Stimulated activated CD8-positive, alpha-beta memory T cell treated with anti-CD3 and anti-CD28 coated beads, Interleukin-4, amount 100 ng/mL, for 4 hours (primary cell): ENCODE data around the gene TEKT3.

Source experiments
- DNase-seq, 2 donors: peaks; one replicate each; pipeline ENCODE4 v3.0.0-alpha.2; 2020; ENCODE audit warnings: low read depth in 2 of 2, low spot score in 1 of 2

TEKT3 gene

GRCh38 chr17:15267996-15268395, 73.4 kb downstream of the TEKT3 start:
- DNase-seq: no peak

GRCh38 chr17:15266325-15267125, 74.9 kb downstream of the TEKT3 start:
- DNase-seq: no peak

- no peak for DNase-seq
These were observed 76.3 kb downstream of the TEKT3 start, which contains the start of gene PMP22 for GRCh38 chr17:15265131-15265530. Gene PMP22 (minus strand): TSS chr17:15265326. CDS start chr17:15260727, 4,599 bp downstream.

- DNase-seq: no peak
These were observed 76.9 kb downstream of the TEKT3 start for GRCh38 chr17:15264542-15264941.

GRCh38 chr17:15263680-15264079, 77.7 kb downstream of the TEKT3 start:
- DNase-seq: no peak

GRCh38 chr17:15263206-15263579, 78.2 kb downstream of the TEKT3 start:
- DNase-seq: no peak

- no peak for DNase-seq
These were observed 78.8 kb downstream of the TEKT3 start for GRCh38 chr17:15262291-15263205.

- DNase-seq: no peak
These were observed 79.6 kb downstream of the TEKT3 start for GRCh38 chr17:15261802-15262290.

- no peak for DNase-seq
These were observed 80.1 kb downstream of the TEKT3 start for GRCh38 chr17:15261258-15261801.

DNA sequence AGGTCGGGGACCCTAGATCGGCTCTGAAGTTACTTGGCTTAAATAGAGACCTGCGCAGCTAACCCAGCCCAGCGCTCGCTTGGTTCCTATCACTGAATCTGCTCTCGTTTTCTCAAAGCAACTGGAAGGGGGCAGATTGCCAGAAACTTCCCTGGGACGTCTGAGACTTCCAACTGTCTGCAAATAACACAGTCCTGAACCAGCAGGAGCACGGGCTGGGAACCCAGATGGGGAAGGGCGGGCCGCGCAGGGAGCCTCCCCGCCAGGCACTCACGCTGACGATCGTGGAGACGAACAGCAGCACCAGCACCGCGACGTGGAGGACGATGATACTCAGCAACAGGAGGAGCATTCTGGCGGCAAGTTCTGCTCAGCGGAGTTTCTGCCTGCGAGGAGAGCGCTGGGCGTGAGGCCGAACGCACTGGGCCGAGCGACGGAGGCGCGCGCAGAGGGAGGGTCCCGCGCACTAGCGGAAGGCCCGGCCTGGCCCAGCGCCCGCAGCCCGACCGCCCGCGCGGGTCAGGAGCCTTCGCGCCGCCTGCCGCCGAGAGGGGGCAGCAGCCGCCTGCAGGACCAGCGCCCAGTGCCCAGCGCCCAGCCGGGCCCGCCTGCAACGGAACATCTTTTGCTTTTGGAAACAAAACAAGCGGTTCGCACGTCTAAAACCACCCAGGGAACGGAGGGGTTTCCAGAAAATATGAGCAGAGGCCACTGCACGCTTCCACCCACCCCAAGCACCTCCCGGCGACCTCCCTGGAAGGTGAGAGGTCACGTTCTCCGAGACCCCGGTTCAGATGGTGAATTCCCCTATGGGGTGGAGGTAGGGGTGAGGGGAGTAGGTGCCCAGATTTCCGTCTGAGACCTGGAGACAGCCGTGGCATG, 80.8 kb downstream of the TEKT3 start:
- DNase-seq: no peak

DNA sequence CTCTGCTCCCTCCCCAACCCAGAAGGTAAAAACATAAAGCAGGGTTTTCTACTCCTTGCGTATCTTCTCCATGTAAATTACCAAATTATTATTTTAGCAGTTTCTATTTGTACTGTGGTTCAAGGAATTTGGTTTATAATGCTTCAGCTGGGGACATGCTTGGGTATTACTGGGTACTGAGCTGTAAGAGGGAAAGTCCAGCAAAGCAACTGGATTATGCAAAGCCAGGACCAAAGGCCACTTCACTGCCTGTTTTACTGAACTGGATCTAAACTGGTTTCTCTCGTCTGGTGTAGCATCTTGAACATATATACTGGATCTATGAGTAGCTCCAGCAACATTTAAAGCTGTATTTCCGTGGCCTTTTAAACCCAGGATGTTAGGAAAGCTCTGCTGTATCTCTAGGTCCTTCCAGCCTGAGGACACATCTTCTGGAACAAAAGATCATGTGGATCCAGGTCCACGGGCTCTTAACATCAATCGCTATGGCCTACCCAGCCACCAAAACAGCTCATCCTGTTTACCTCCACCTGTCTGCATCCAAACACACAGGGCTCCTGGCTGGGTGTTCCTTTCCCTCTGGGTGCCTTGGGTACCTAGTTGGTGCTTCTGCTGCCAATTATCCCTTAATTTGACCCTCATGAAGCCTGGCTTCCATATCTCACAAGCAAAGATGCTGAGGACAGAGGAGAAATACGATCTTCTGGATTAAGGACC, 83.4 kb downstream of the TEKT3 start:
- DNase-seq: no peak

- DNase-seq: peak in 1 of 2 donors; percentile 10
These were observed 84.1 kb downstream of the TEKT3 start for GRCh38 chr17:15257258-15257788.

DNA sequence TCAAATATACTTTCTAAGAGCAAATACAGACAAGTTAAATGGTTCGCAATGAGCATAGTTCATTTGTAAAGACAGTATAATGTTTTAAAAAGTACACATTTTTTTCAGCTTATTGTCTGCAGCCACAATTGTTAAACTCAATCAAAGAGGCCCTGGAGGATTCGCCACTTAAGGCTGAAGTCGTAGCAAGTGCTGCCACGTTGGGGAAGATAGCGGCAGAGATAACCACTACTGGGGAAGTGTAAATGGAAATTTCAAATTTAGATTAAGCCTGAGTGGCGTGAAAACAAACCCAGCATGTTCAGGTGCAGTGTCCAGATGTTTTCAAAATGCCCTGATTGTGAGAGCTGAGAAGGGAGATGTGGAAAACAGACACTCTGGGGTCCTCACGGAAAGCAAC, 84.7 kb downstream of the TEKT3 start:
- DNase-seq: no peak

- no peak for DNase-seq
These were observed 85.5 kb downstream of the TEKT3 start for GRCh38 chr17:15255713-15256454.
